GM23338 (cell line): Measurements from ENCODE around the gene MYLK. TPM values are rescaled to one million over a fixed set of nuclear protein-coding genes. Genes with fewer than 3 reads are reported as not detected.

Experiments
- ATAC-seq: fragments of 200-7000 bp; cut with Tn5 transposase; 3 replicates; pipeline ENCODE4 v1.9.1; 2020
- DNase-seq: peaks from one replicate; pipeline ENCODE4 v3.0.0-alpha.2; 2015; ENCODE audit warnings: low spot score
- H2AFZ ChIP-seq: fragments of 200-600 bp; sonication (generic); 2 replicates; pipeline ENCODE4 v1.8.0; 2016; ENCODE audit warnings: antibody characterized with exemption, mild to moderate bottlenecking, moderate library complexity
- H3F3A ChIP-seq: fragments of 200-600 bp; sonication (generic); replicated peaks from 2 replicates; pipeline ENCODE4 v1.8.0; 2017; ENCODE audit warnings: antibody characterized with exemption, mixed run types, low read depth
- H3K27ac ChIP-seq: fragments of 200-600 bp; sonication (generic); 2 replicates; pipeline ENCODE4 v1.6.1; 2016; ENCODE audit warnings: low read depth
- H3K27me3 ChIP-seq: fragments of 200-600 bp; sonication (generic); 2 replicates; pipeline ENCODE4 v1.8.0; 2016; ENCODE audit warnings: mild to moderate bottlenecking, mixed run types, moderate library complexity; ENCODE audit not compliant: insufficient read depth
- H3K36me3 ChIP-seq: fragments of 200-600 bp; sonication (generic); 2 replicates; pipeline ENCODE4 v1.8.0; 2016; ENCODE audit warnings: mild to moderate bottlenecking; ENCODE audit not compliant: insufficient read depth
- H3K4me1 ChIP-seq: fragments of 200-600 bp; sonication (generic); 2 replicates; pipeline ENCODE4 v1.8.0; 2016; ENCODE audit warnings: mild to moderate bottlenecking, moderate library complexity; ENCODE audit not compliant: insufficient read depth
- H3K4me2 ChIP-seq: fragments of 200-600 bp; sonication (generic); 2 replicates; pipeline ENCODE4 v1.7.1; 2017; ENCODE audit warnings: mixed run types
- H3K4me3 ChIP-seq: fragments of 200-600 bp; sonication (generic); 2 replicates; pipeline ENCODE4 v1.6.1; 2016; ENCODE audit warnings: mixed run types
- H3K79me2 ChIP-seq: fragments of 200-600 bp; sonication (generic); replicated peaks from 2 replicates; pipeline ENCODE4 v1.8.0; 2017; ENCODE audit warnings: mild to moderate bottlenecking; ENCODE audit not compliant: insufficient read depth
- H3K9me2 ChIP-seq: fragments of 200-600 bp; sonication (generic); 2 replicates; pipeline ENCODE4 v1.8.0; 2017; ENCODE audit not compliant: insufficient read depth
- H4K20me1 ChIP-seq: fragments of 200-600 bp; sonication (generic); replicated peaks from 2 replicates; pipeline ENCODE4 v1.8.0; 2017; ENCODE audit warnings: mild to moderate bottlenecking; ENCODE audit not compliant: insufficient read depth
- H3K27ac Mint-ChIP-seq: 2 replicates; pipeline ENCODE4 v1.8.0; 2020; ENCODE audit warnings: inconsistent platforms, mild to moderate bottlenecking, moderate library complexity, mixed read lengths
- H3K27me3 Mint-ChIP-seq: 3 replicates; pipeline ENCODE4 v1.8.0; 2022; ENCODE audit warnings: low read depth, mild to moderate bottlenecking, moderate library complexity, mixed read lengths, inconsistent platforms; ENCODE audit not compliant: insufficient read depth, poor library complexity
- H3K36me3 Mint-ChIP-seq: 3 replicates; pipeline ENCODE4 v1.8.0; 2021; ENCODE audit warnings: low read depth, mild to moderate bottlenecking, inconsistent platforms, moderate library complexity, mixed read lengths
- H3K4me1 Mint-ChIP-seq: 3 replicates; pipeline ENCODE4 v1.8.0; 2020; ENCODE audit warnings: mild to moderate bottlenecking, inconsistent platforms, mixed read lengths
- H3K4me3 Mint-ChIP-seq: 3 replicates; pipeline ENCODE4 v1.8.0; 2021; ENCODE audit warnings: moderate library complexity, mild to moderate bottlenecking, inconsistent platforms, mixed read lengths
- H3K9me3 Mint-ChIP-seq: 3 replicates; pipeline ENCODE4 v1.8.0; 2020; ENCODE audit warnings: moderate library complexity, mild to moderate bottlenecking, inconsistent platforms, mixed read lengths
- CREB1 ChIP-seq: fragments of 250-450 bp; sonication (Bioruptor Pico); IDR thresholded peaks from 2 replicates; pipeline ENCODE4 v1.5.0; 2020; ENCODE audit warnings: low read depth, mild to moderate bottlenecking, moderate library complexity
- CTCF ChIP-seq, 2 experiments: fragments of 200-600 bp in 1 of 2; sonication (generic) in 1 of 2; conservative IDR thresholded peaks; 2 replicates each; pipeline versions ENCODE4 v1.5.1 to v1.6.1; 2016 to 2017; ENCODE audit warnings: antibody characterized with exemption in 2 of 2, low read depth in 2 of 2, mild to moderate bottlenecking in 2 of 2, moderate library complexity in 1 of 2
- ETS1 ChIP-seq: IDR thresholded peaks from 2 replicates; pipeline ENCODE4 v1.6.1; 2016; ENCODE audit warnings: antibody characterized with exemption
- EZH2 ChIP-seq: fragments of 200-600 bp; sonication (generic); IDR thresholded peaks from one replicate; pipeline ENCODE4 v1.8.0; 2017; ENCODE audit warnings: antibody characterized with exemption, mild to moderate bottlenecking, low read depth; ENCODE audit not compliant: unreplicated experiment
- EZH2phosphoT487 ChIP-seq: fragments of 200-600 bp; sonication (generic); IDR thresholded peaks from one replicate; pipeline ENCODE4 v1.8.1; 2018; ENCODE audit warnings: antibody characterized with exemption; ENCODE audit not compliant: unreplicated experiment
- NANOG ChIP-seq: IDR thresholded peaks from 2 replicates; pipeline ENCODE4 v1.6.1; 2016; ENCODE audit warnings: antibody characterized with exemption, borderline replicate concordance
- POLR2AphosphoS5 ChIP-seq: IDR thresholded peaks from 2 replicates; pipeline ENCODE4 v1.6.1; 2016; ENCODE audit warnings: antibody characterized with exemption, low read depth
- REST ChIP-seq: IDR thresholded peaks from one replicate; pipeline ENCODE4 v1.6.1; 2018; ENCODE audit warnings: antibody characterized with exemption; ENCODE audit not compliant: unreplicated experiment
- STAT1 ChIP-seq: IDR thresholded peaks from one replicate; pipeline ENCODE4 v1.6.1; 2016; ENCODE audit warnings: antibody characterized with exemption; ENCODE audit not compliant: unreplicated experiment
- ZNF114 ChIP-seq: fragments of 250-450 bp; sonication (Bioruptor Pico); IDR thresholded peaks from 2 replicates; pipeline ENCODE4 v1.5.0; 2020; ENCODE audit warnings: mild to moderate bottlenecking, moderate library complexity
- ZNF331 ChIP-seq: fragments of 250-450 bp; sonication (Bioruptor Pico); IDR thresholded peaks from 2 replicates; pipeline ENCODE4 v1.5.0; 2020; ENCODE audit warnings: low read depth, mild to moderate bottlenecking, moderate library complexity
- polyA plus RNA-seq: library from polyadenylated mRNA; unstranded; fragments of >200 nt; fragmentation: Nextera tagmentation; extraction: Ambion mirVana; gene quantifications from 2 replicates; pipeline ENCODE4 v1.2.1, GENCODE V29; 2016
- total RNA-seq: library from RNA; depleted of rRNA; stranded (reverse); fragments of >200 nt; shearing (Covaris generic); gene quantifications from 2 replicates; pipeline ENCODE4 v1.2.3, GENCODE V29; 2014

Gene MYLK
- total and polyA plus RNA-seq, 2 experiments from 2014 or later = 11.5 to 17.9 TPM

- no peak for TF ChIP-seq REST
- no peak for TF ChIP-seq ZNF114 (CRISPR knock-in tag)
- no peak for TF ChIP-seq POLR2AphosphoS5
- TF ChIP-seq NANOG = no peak
- no peak for TF ChIP-seq ZNF331 (CRISPR knock-in tag)
- no peak for TF ChIP-seq CTCF (conservative IDR thresholded peaks at IDR 0.05; ENCODE audit: low read depth in 2 of 2)
- TF ChIP-seq CREB1 (CRISPR knock-in tag) = no peak
- no peak for TF ChIP-seq ETS1
- TF ChIP-seq EZH2 = no peak
- TF ChIP-seq EZH2phosphoT487 = no peak
- no peak for TF ChIP-seq STAT1
Measured at GRCh38 chr3:123664753-123665152, 219.4 kb downstream of the MYLK start (continued).

GRCh38 chr3:123663977-123664376 lies 220.2 kb downstream of the MYLK start:
- Histone ChIP-seq H3K79me2 (no peaks in the 10 kb centered on the region), H3K9me2 (no peaks in the 10 kb centered on the region), H3K27ac (no peak overlapping the region), H3K4me3 (no peak overlapping the region), H4K20me1 (no peaks in the 10 kb centered on the region), H3K4me2 (no peak overlapping the region), H3F3A (no peaks in the 10 kb centered on the region), H2AFZ (no peak overlapping the region), H3K4me1 (no peaks in the 10 kb centered on the region), H3K36me3 (no peaks in the 10 kb centered on the region), H3K27me3 (no peaks in the 10 kb centered on the region)
- Mint-ChIP-seq H3K27me3 (peaks cover 5% of the 10 kb centered on the region), H3K36me3 (peaks cover 4% of the 10 kb centered on the region; the same call in 1 of the 3 replicates), H3K27ac (no peak overlapping the region), H3K9me3 (no peaks in the 10 kb centered on the region; the same call in 2 of the 3 replicates), H3K4me1 (no peaks in the 10 kb centered on the region), H3K4me3 (no peak overlapping the region)
- no peak for ATAC-seq
- DNase-seq = no peak
- TF ChIP-seq CTCF (conservative IDR thresholded peaks at IDR 0.05; ENCODE audit: low read depth in 2 of 2) = no peak
